Common myeloid progenitor, CD34-positive (primary cell): Measurements from ENCODE around the gene CD40. TPM values are rescaled to one million over a fixed set of nuclear protein-coding genes. Genes with fewer than 3 reads are reported as not detected.

Source experiments
- CTCF ChIA-PET: fragments of 350-600 bp; sonication (Branson Sonifier 250); formaldehyde crosslinking; loops from one replicate; lab custom pipeline; 2021; ENCODE audit warnings: antibody characterized with exemption; lab: Charles Lee
- POLR2A ChIA-PET: fragments of 350-600 bp; sonication (Branson Sonifier 250); formaldehyde crosslinking; loops from one replicate; lab custom pipeline; 2021; ENCODE audit warnings: antibody characterized with exemption; lab: Charles Lee
- DNase-seq, 3 donors: peaks; one replicate each; pipeline versions ENCODE4 v3.0.0 to v3.0.0-alpha.2; 2013
- H3K27ac ChIP-seq, 2 experiments: 1 replicate in 1 of 2; 2 replicates in 1 of 2; pipeline ENCODE4 v1.7.0; 2013; ENCODE audit warnings: inconsistent platforms in 2 of 2, low read length in 2 of 2, mild to moderate bottlenecking in 2 of 2, low read depth in 1 of 2, moderate library complexity in 1 of 2; ENCODE audit not compliant: severe bottlenecking in 2 of 2, insufficient read depth in 1 of 2, poor library complexity in 1 of 2
- H3K27me3 ChIP-seq, 5 experiments: replicated peaks in 2 of 5; 1 replicate in 3 of 5; 2 replicates in 2 of 5; pipeline versions ENCODE4 v1.6.1 to v1.7.0; 2013; ENCODE audit warnings: low read length in 4 of 5, mild to moderate bottlenecking in 2 of 5, moderate library complexity in 2 of 5, inconsistent platforms in 1 of 5; ENCODE audit not compliant: insufficient read depth in 5 of 5, control insufficient read depth in 4 of 5
- H3K36me3 ChIP-seq, 4 experiments: 1 replicate in 2 of 4; 2 replicates in 2 of 4; pipeline versions ENCODE4 v1.6.1 to v1.7.0; 2013; ENCODE audit warnings: low read length in 3 of 4, control low read depth in 1 of 4, mild to moderate bottlenecking in 1 of 4; ENCODE audit not compliant: control insufficient read depth in 4 of 4, insufficient read depth in 4 of 4
- H3K4me1 ChIP-seq, 4 experiments: 1 replicate in 3 of 4; 2 replicates in 1 of 4; pipeline versions ENCODE4 v1.6.1 to v1.7.1; 2013; ENCODE audit warnings: low read length in 3 of 4, mild to moderate bottlenecking in 3 of 4, control low read depth in 1 of 4, inconsistent platforms in 1 of 4, moderate library complexity in 1 of 4; ENCODE audit not compliant: control insufficient read depth in 4 of 4, insufficient read depth in 4 of 4; ENCODE audit errors: control extremely low read depth in 1 of 4
- H3K4me3 ChIP-seq, 7 experiments: 1 replicate in 4 of 7; 2 replicates in 3 of 7; pipeline versions ENCODE4 v1.5.1 to v1.7.0; 2013; ENCODE audit warnings: mild to moderate bottlenecking in 7 of 7, low read length in 6 of 7, moderate library complexity in 6 of 7, inconsistent platforms in 2 of 7, low read depth in 2 of 7, control low read depth in 1 of 7; ENCODE audit not compliant: insufficient read depth in 4 of 7, control insufficient read depth in 1 of 7; ENCODE audit errors: extremely low read depth in 1 of 7
- H3K9me3 ChIP-seq, 5 experiments: 1 replicate in 4 of 5; 2 replicates in 1 of 5; pipeline versions ENCODE4 v1.6.1 to v1.7.1; 2013; ENCODE audit warnings: low read length in 4 of 5, mild to moderate bottlenecking in 2 of 5, inconsistent platforms in 1 of 5, low read depth in 1 of 5, moderate library complexity in 1 of 5; ENCODE audit not compliant: control insufficient read depth in 4 of 5, insufficient read depth in 2 of 5; ENCODE audit errors: control extremely low read depth in 1 of 5
- WGBS: methylation state at CpG from one replicate; pipeline ENCODE4 v1.1.5; 2013; ENCODE audit not compliant: insufficient coverage; 5-methylcytosine and 5-hydroxymethylcytosine counted together
- polyA plus RNA-seq: library from polyadenylated mRNA; unstranded; fragments of 120-200 nt; gene quantifications from one replicate; pipeline ENCODE4 v1.2.1, GENCODE V29; 2013

Gene CD40
- 3.5 TPM for polyA plus RNA-seq

DNA sequence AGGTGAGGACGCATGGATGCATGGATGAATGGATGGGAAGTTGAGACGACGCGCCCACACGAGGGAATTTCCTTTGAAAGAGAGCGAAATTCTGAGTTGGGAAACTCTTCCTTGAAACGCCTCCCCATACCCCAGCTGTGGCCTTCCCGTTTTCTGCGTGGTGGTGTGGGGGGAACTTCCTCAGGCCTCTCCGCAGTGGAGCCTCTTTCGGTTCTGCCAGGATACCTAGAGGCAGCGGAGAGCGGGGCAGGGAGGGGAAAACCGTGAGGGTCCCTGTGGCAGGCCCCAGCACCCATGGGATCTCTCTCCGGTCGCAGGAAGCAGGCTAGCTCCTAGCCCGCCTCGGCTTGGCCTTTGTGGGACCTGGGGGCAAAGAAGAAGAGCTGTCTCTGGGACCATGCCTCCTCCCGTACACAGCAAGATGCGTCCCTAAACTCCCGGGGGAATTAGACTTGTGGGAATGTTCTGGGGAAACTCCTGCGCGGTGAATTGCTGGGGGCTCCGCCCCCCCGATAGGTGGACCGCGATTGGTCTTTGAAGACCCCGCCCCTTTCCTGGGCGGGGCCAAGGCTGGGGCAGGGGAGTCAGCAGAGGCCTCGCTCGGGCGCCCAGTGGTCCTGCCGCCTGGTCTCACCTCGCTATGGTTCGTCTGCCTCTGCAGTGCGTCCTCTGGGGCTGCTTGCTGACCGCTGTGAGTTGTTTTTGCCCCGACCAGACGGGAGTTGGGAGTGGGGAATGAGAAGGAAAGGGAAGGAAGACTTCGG lies at the start of gene CD40:
TSS of gene CD40 (plus strand) at position 611 of the 764 bp plus-strand sequence. CDS start at position 641, 30 bp downstream.
- Histone ChIP-seq H3K36me3 (peaks cover 0 to 7% (median 0%) of the 10 kb centered on the region in 4 experiments), H3K4me1 (peaks cover 0 to 26% (median 17%) of the 10 kb centered on the region in 4 experiments), H3K27me3 (peaks cover 0 to 16% (median 0%) of the 10 kb centered on the region in 5 experiments), H3K9me3 (no peaks in the 10 kb centered on the region), H3K27ac (peak within 1 kb of the TSS in 1 of 2 experiments; percentile 45), H3K4me3 (peak within 1 kb of the TSS; percentile 23 to 85 (median 67))
- DNase-seq = peak; percentile 65 to 70 (median 67)
- ChIA-PET CTCF (interaction anchor here (1.0 to 1.1 kb wide), 2 partner anchors 14 to 33 kb away, joined by 3 read pairs; no protein-coding TSS in a partner anchor), POLR2A (interaction anchor here (1.2 kb wide), 1 partner anchor 11 kb away, joined by 3 read pairs; no protein-coding TSS in a partner anchor)
- 0% methylated on average over 28 of the region's 40 CpGs for WGBS

- Histone ChIP-seq H3K4me3 (no peak overlapping the region), H3K9me3 (no peaks in the 10 kb centered on the region), H3K27ac (no peak overlapping the region), H3K36me3 (peaks cover 34 to 66% (median 49%) of the 10 kb centered on the region in 4 experiments), H3K27me3 (no peaks in the 10 kb centered on the region), H3K4me1 (no peaks in the 10 kb centered on the region)
- DNase-seq = no peak
- POLR2A ChIA-PET = no interaction called here
- WGBS = over 99% methylated on average over 16 of the region's 20 CpGs
- CTCF ChIA-PET = interaction anchor here (2.6 kb wide), 1 partner anchor 12 kb away, joined by 7 read pairs; no protein-coding TSS in a partner anchor
These were observed 47.8 kb upstream of the CD40 start for GRCh38 chr20:46070215-46070900.

- DNase-seq = no peak
- no peaks in the 10 kb centered on the region for H3K4me1 ChIP-seq
- WGBS = 93% methylated on average over 3 of the region's 3 CpGs
- H3K36me3 ChIP-seq = peaks cover 26 to 61% (median 45%) of the 10 kb centered on the region in 4 experiments
- H3K27me3 ChIP-seq = no peaks in the 10 kb centered on the region
- H3K4me3 ChIP-seq = no peak overlapping the region
- H3K9me3 ChIP-seq = no peaks in the 10 kb centered on the region
- POLR2A ChIA-PET = no interaction called here
- no peak overlapping the region for H3K27ac ChIP-seq
- CTCF ChIA-PET = no interaction called here
These were observed 46.5 kb upstream of the CD40 start for GRCh38 chr20:46071573-46071972.

GRCh38 chr20:46073024-46073423 lies 45.1 kb upstream of the CD40 start:
- peaks cover 25 to 57% (median 46%) of the 10 kb centered on the region in 4 experiments for H3K36me3 ChIP-seq
- no peaks in the 10 kb centered on the region for H3K27me3 ChIP-seq
- no CpG with 5 or more reads among the region's 4 CpGs for WGBS
- DNase-seq = no peak
- H3K4me3 ChIP-seq = no peak overlapping the region
- ChIA-PET POLR2A (interaction anchor here (0.6 kb wide), 1 partner anchor 273 kb away, joined by 5 read pairs; no protein-coding TSS in a partner anchor), CTCF (interaction anchor here (0.7 to 1.4 kb wide), 2 partner anchors 14 to 16 kb away, joined by 3 read pairs; no protein-coding TSS in a partner anchor)
- no peak overlapping the region for H3K27ac ChIP-seq
- H3K9me3 ChIP-seq = no peaks in the 10 kb centered on the region
- no peaks in the 10 kb centered on the region for H3K4me1 ChIP-seq

- Histone ChIP-seq H3K4me3 (no peak overlapping the region), H3K27ac (no peak overlapping the region), H3K36me3 (peaks cover 29 to 57% (median 47%) of the 10 kb centered on the region in 4 experiments), H3K4me1 (no peaks in the 10 kb centered on the region), H3K27me3 (no peaks in the 10 kb centered on the region), H3K9me3 (no peaks in the 10 kb centered on the region)
- WGBS = 100% methylated on average over 1 of the region's 3 CpGs
- POLR2A ChIA-PET = no interaction called here
- no peak for DNase-seq
- CTCF ChIA-PET = interaction anchor here (0.7 to 1.4 kb wide), 2 partner anchors 14 to 17 kb away, joined by 3 read pairs; no protein-coding TSS in a partner anchor
These were observed 44.7 kb upstream of the CD40 start for GRCh38 chr20:46073443-46073842.

DNA sequence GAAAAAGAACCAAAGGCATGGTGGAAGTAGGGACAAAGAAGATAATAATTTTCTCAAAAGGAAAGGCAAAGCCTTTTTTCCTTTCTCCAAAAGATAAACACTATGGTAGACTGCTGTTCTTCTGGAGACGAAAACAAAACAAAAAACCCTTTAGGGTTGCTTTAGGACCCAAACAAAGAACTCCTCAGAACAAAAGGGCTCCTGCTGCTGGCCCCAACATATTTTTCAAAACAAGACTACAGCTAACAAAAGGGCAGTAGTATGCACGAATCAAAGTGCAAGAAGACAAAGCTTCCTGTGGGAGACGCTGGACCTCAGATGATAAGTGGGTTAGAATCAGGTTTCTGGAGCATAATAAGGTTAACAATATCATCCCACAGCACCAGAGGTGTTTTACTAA lies 44.1 kb upstream of the CD40 start:
- ChIA-PET CTCF (interaction anchor here (1.4 kb wide), 1 partner anchor 14 kb away, joined by 3 read pairs; no protein-coding TSS in a partner anchor), POLR2A (no interaction called here)
- Histone ChIP-seq H3K27me3 (no peaks in the 10 kb centered on the region), H3K4me3 (no peak overlapping the region), H3K27ac (no peak overlapping the region), H3K9me3 (no peaks in the 10 kb centered on the region), H3K36me3 (peaks cover 35 to 59% (median 50%) of the 10 kb centered on the region in 4 experiments), H3K4me1 (no peaks in the 10 kb centered on the region)
- DNase-seq = no peak
- WGBS = no CpG with 5 or more reads among the region's 3 CpGs
